ENCODE data around the gene RNF126. TPM values are rescaled to one million over a fixed set of nuclear protein-coding genes. Genes with fewer than 3 reads are reported as not detected.
A peak's percentile ranks its signal among the peaks of the same experiment; 100 is the strongest.

Gene RNF126
- total and polyA plus RNA-seq, 2 experiments from 2014 or later = 42.7 to 89.6 TPM

DNA sequence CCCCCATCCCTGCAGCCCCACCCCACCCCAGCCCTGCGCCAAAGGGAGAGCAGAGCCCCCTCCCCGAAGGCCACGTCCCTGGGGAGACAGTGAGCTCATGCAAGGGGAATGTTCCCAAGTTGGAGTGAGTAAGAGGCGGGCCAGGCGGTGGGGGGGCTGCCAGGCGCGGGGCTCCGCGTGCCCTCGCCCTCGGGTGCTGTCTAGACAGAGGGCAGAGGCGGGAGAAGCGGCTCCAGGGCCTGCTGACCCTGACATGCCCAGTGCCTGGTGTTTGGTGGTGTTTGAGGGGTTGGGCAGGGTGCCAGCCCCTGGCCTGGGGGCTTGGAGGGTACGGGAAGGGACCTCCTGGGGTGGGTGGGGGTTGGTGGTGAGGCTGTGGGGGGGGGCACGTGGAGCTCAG is 14.2 kb upstream of the RNF126 start:
- H3K27ac ChIP-seq = peak overlapping the region; percentile 99

GRCh38 chr19:676339-677105 is 13.5 kb upstream of the RNF126 start, which contains the start of gene FSTL3:
FSTL3 (plus strand) TSS chr19:676392; CDS start chr19:676424, 32 bp downstream.
- Histone ChIP-seq H3K4me2 (peak within 1 kb of the TSS; percentile 97), H3K27ac (peak within 1 kb of the TSS; percentile 99), H3K79me2 (peaks cover 25% of the 10 kb centered on the region), H3K4me1 (ENCODE audit: insufficient read depth) (peaks cover 37% of the 10 kb centered on the region), H3K9me3 (ENCODE audit: low read depth) (no peaks in the 10 kb centered on the region), H3K9me2 (replicated peaks; ENCODE audit: insufficient read depth) (no peaks in the 10 kb centered on the region), H4K20me1 (ENCODE audit: insufficient read depth, poor library complexity, severe bottlenecking) (no peaks in the 10 kb centered on the region), H3K36me3 (replicated peaks; ENCODE audit: insufficient read depth, low read depth) (no peaks in the 10 kb centered on the region), H3K27me3 (no peaks in the 10 kb centered on the region), H3K4me3 (peak within 1 kb of the TSS; percentile 67), H2AFZ (no peak within 1 kb of the TSS)
- 11% methylated on average over 38 of the region's 63 CpGs for WGBS (ENCODE audit: low lambda C conversion rate, missing lambda C conversion rate)
- DNase-seq (ENCODE audit: low spot score) = peak; percentile 77
- TF ChIP-seq, protein P1, sequence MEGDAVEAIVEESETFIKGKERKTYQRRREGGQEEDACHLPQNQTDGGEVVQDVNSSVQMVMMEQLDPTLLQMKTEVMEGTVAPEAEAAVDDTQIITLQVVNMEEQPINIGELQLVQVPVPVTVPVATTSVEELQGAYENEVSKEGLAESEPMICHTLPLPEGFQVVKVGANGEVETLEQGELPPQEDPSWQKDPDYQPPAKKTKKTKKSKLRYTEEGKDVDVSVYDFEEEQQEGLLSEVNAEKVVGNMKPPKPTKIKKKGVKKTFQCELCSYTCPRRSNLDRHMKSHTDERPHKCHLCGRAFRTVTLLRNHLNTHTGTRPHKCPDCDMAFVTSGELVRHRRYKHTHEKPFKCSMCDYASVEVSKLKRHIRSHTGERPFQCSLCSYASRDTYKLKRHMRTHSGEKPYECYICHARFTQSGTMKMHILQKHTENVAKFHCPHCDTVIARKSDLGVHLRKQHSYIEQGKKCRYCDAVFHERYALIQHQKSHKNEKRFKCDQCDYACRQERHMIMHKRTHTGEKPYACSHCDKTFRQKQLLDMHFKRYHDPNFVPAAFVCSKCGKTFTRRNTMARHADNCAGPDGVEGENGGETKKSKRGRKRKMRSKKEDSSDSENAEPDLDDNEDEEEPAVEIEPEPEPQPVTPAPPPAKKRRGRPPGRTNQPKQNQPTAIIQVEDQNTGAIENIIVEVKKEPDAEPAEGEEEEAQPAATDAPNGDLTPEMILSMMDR (IDR thresholded peaks at IDR 0.05; ENCODE audit: poor library complexity) = no peak
- TF ChIP-seq EZH2 (IDR thresholded peaks at IDR 0.05; ENCODE audit: borderline replicate concordance) (no peak), EZH2phosphoT487 (IDR thresholded peaks at IDR 0.05; ENCODE audit: low read depth, severe bottlenecking, unreplicated experiment) (no peak)

More for the DNA sequence above, 14.2 kb upstream of the RNF126 start:
- peak overlapping the region; percentile 97 for H3K4me2 ChIP-seq
- H3K9me3 ChIP-seq (ENCODE audit: low read depth) = no peaks in the 10 kb centered on the region
- DNase-seq (ENCODE audit: low spot score) = peak; percentile 85
- 20% methylated on average over 12 of the region's 15 CpGs for WGBS (ENCODE audit: low lambda C conversion rate, missing lambda C conversion rate)
- no peaks in the 10 kb centered on the region for H3K27me3 ChIP-seq
- no peaks in the 10 kb centered on the region for H3K9me2 ChIP-seq (replicated peaks; ENCODE audit: insufficient read depth)
- peak overlapping the region; percentile 67 for H3K4me3 ChIP-seq
- peaks cover 37% of the 10 kb centered on the region for H3K4me1 ChIP-seq (ENCODE audit: insufficient read depth)
- TF ChIP-seq EZH2 (IDR thresholded peaks at IDR 0.05; ENCODE audit: borderline replicate concordance) = no peak
- TF ChIP-seq, protein P1 (IDR thresholded peaks at IDR 0.05; ENCODE audit: poor library complexity) = no peak
- TF ChIP-seq EZH2phosphoT487 (IDR thresholded peaks at IDR 0.05; ENCODE audit: low read depth, severe bottlenecking, unreplicated experiment) = no peak
- no peaks in the 10 kb centered on the region for H4K20me1 ChIP-seq (ENCODE audit: insufficient read depth, poor library complexity, severe bottlenecking)
- H3K79me2 ChIP-seq = peaks cover 25% of the 10 kb centered on the region
- no peaks in the 10 kb centered on the region for H3K36me3 ChIP-seq (replicated peaks; ENCODE audit: insufficient read depth, low read depth)
- H2AFZ ChIP-seq = no peak overlapping the region

GRCh38 chr19:676007-676338 is 13.0 kb upstream of the RNF126 start:
- 80% methylated on average over 2 of the region's 31 CpGs for WGBS (ENCODE audit: low lambda C conversion rate, missing lambda C conversion rate)
- H3K4me1 ChIP-seq (ENCODE audit: insufficient read depth) = peaks cover 37% of the 10 kb centered on the region
- peak overlapping the region; percentile 99 for H3K27ac ChIP-seq
- no peaks in the 10 kb centered on the region for H3K9me2 ChIP-seq (replicated peaks; ENCODE audit: insufficient read depth)
- no peak for DNase-seq (ENCODE audit: low spot score)
- peak overlapping the region; percentile 97 for H3K4me2 ChIP-seq
- no peaks in the 10 kb centered on the region for H3K27me3 ChIP-seq
- no peaks in the 10 kb centered on the region for H3K36me3 ChIP-seq (replicated peaks; ENCODE audit: insufficient read depth, low read depth)
- H3K79me2 ChIP-seq = peaks cover 25% of the 10 kb centered on the region
- H4K20me1 ChIP-seq (ENCODE audit: insufficient read depth, poor library complexity, severe bottlenecking) = no peaks in the 10 kb centered on the region
- H2AFZ ChIP-seq = no peak overlapping the region
- H3K9me3 ChIP-seq (ENCODE audit: low read depth) = no peaks in the 10 kb centered on the region
- TF ChIP-seq EZH2 (IDR thresholded peaks at IDR 0.05; ENCODE audit: borderline replicate concordance) = no peak
- no peak for TF ChIP-seq EZH2phosphoT487 (IDR thresholded peaks at IDR 0.05; ENCODE audit: low read depth, severe bottlenecking, unreplicated experiment)
- TF ChIP-seq, protein P1 (IDR thresholded peaks at IDR 0.05; ENCODE audit: poor library complexity) = no peak
- no peak overlapping the region for H3K4me3 ChIP-seq

Measured in hepatocyte (in vitro differentiated cells).